ENCODE data around the gene NLRP9.

The NLRP9 gene

DNA sequence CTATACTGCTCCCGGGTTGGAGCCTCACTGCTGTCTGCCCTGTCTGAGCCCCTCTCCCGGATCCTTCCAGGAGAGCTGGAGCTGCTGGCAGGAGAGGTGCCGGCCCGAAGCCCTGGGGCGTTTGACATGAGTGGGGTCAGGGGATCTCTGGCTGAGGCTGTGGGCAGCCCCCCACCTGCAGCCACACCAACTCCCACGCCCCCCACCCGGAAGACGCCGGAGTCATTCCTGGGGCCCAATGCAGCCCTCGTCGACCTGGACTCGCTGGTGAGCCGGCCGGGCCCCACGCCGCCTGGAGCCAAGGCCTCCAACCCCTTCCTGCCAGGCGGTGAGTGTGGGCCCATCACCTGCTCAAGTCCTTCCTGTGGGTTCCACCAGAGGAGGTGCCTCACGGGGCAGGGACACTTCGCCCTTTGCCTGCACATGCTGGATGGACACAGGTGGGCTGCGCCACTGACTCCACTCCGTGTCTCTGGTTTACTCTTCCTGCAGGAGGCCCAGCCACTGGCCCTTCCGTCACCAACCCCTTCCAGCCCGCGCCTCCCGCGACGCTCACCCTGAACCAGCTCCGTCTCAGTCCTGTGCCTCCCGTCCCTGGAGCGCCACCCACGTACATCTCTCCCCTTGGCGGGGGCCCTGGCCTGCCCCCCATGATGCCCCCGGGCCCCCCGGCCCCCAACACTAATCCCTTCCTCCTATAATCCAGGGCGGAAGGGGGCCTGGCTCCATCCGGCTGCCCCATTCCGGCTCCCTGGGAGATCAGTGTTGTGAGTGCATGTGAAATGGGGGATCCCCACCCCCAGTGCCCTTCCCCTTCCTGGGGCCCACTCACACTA, 43.3 kb downstream of the NLRP9 start:
- peaks cover 40% of the 10 kb centered on the region for H3K36me3 ChIP-seq (ENCODE audit: control insufficient read depth, insufficient read depth, low read length)
- no peaks in the 10 kb centered on the region for H3K9me3 ChIP-seq (ENCODE audit: control insufficient read depth, insufficient read depth, low read length)
- no peaks in the 10 kb centered on the region for H3K27me3 ChIP-seq (ENCODE audit: control insufficient read depth, insufficient read depth, low read length)
- no peak for DNase-seq (ENCODE audit: low read depth, low spot score)
- no peak overlapping the region for H3K27ac ChIP-seq (ENCODE audit: low read length)
- H3K4me3 ChIP-seq (ENCODE audit: low read length): no peak overlapping the region
- WGBS (ENCODE audit: insufficient coverage, insufficient read length): no CpG with 5 or more reads among the region's 37 CpGs
- H3K4me1 ChIP-seq (ENCODE audit: control insufficient read depth, insufficient read depth, low read length): no peaks in the 10 kb centered on the region

DNA sequence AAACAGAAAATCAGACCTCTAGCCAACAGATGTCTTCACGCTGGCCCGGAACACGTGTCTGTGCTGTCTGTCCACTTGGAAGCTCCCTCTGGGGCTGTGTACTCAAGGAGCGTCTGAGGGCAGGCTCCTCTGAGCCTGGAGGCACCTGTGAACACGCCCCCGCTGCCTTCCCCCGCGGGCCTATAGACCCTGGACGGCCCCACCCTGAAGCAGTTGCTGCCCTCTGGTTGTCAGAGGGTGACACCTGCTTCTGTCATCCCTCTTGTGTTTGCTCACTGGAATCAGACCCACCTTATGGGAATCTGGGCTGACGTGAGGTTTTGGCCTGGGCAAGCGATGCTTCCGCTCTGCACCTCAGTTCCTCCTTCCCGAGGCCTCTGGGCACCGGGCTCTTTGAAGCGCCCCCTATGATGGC, 44.0 kb downstream of the NLRP9 start:
- H3K27ac ChIP-seq (ENCODE audit: low read length): no peak overlapping the region
- no peak for DNase-seq (ENCODE audit: low read depth, low spot score)
- WGBS (ENCODE audit: insufficient coverage, insufficient read length): no CpG with 5 or more reads among the region's 15 CpGs
- H3K36me3 ChIP-seq (ENCODE audit: control insufficient read depth, insufficient read depth, low read length): peaks cover 46% of the 10 kb centered on the region
- H3K4me1 ChIP-seq (ENCODE audit: control insufficient read depth, insufficient read depth, low read length): no peaks in the 10 kb centered on the region
- H3K9me3 ChIP-seq (ENCODE audit: control insufficient read depth, insufficient read depth, low read length): no peaks in the 10 kb centered on the region
- no peak overlapping the region for H3K4me3 ChIP-seq (ENCODE audit: low read length)
- H3K27me3 ChIP-seq (ENCODE audit: control insufficient read depth, insufficient read depth, low read length): no peaks in the 10 kb centered on the region

- Histone ChIP-seq H3K27ac (ENCODE audit: low read length) (no peak overlapping the region), H3K9me3 (ENCODE audit: control insufficient read depth, insufficient read depth, low read length) (no peaks in the 10 kb centered on the region), H3K27me3 (ENCODE audit: control insufficient read depth, insufficient read depth, low read length) (no peaks in the 10 kb centered on the region), H3K4me3 (ENCODE audit: low read length) (no peak overlapping the region), H3K36me3 (ENCODE audit: control insufficient read depth, insufficient read depth, low read length) (peaks cover 52% of the 10 kb centered on the region), H3K4me1 (ENCODE audit: control insufficient read depth, insufficient read depth, low read length) (no peaks in the 10 kb centered on the region)
- no CpG with 5 or more reads among the region's 20 CpGs for WGBS (ENCODE audit: insufficient coverage, insufficient read length)
- no peak for DNase-seq (ENCODE audit: low read depth, low spot score)
These were observed 44.7 kb downstream of the NLRP9 start for GRCh38 chr19:55693336-55693974.

GRCh38 chr19:55692681-55693081, 45.5 kb downstream of the NLRP9 start:
- H3K4me3 ChIP-seq (ENCODE audit: low read length): no peak overlapping the region
- no peak overlapping the region for H3K27ac ChIP-seq (ENCODE audit: low read length)
- peaks cover 55% of the 10 kb centered on the region for H3K36me3 ChIP-seq (ENCODE audit: control insufficient read depth, insufficient read depth, low read length)
- no peaks in the 10 kb centered on the region for H3K4me1 ChIP-seq (ENCODE audit: control insufficient read depth, insufficient read depth, low read length)
- H3K9me3 ChIP-seq (ENCODE audit: control insufficient read depth, insufficient read depth, low read length): no peaks in the 10 kb centered on the region
- H3K27me3 ChIP-seq (ENCODE audit: control insufficient read depth, insufficient read depth, low read length): no peaks in the 10 kb centered on the region
- DNase-seq (ENCODE audit: low read depth, low spot score): no peak
- WGBS (ENCODE audit: insufficient coverage, insufficient read length): no CpG with 5 or more reads among the region's 19 CpGs

DNA sequence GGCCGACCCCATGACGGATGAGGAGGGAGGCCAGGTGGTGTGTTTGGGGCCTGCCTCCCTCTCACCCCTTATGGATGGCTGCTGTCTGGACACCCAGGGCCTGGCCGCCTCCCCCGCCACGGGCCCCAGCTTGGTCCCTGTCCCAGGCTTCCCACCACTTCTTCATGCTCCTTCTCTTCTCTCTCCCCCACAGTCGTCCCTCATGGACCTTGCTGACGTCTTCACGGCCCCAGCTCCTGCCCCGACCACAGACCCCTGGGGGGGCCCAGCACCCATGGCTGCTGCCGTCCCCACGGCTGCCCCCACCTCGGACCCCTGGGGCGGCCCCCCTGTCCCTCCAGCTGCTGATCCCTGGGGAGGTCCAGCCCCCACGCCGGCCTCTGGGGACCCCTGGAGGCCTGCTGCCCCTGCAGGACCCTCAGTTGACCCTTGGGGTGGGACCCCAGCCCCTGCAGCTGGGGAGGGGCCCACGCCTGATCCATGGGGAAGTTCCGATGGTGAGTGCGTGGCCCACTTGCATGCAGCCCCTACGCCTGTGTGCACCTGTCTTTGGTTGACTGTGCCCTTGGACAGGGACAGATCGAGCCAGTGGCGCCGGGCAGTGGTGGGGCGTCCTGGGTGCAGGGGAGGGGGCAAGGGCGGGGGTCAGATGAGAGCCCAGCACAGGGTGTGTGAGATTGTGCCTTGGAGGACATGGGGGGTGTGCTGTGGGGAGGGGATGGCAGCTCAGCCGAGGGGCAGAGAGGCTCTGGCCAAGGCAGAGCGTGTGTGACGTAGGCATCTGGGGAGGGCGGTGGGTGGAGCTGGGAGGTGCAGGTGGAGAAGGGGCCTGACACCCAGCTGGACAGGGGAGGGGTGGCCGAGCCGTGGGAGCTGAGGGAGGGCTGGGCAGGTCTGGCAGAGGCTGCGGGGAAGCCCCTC, 46.4 kb downstream of the NLRP9 start:
- Histone ChIP-seq H3K9me3 (ENCODE audit: control insufficient read depth, insufficient read depth, low read length) (no peaks in the 10 kb centered on the region), H3K36me3 (ENCODE audit: control insufficient read depth, insufficient read depth, low read length) (peaks cover 55% of the 10 kb centered on the region), H3K27ac (ENCODE audit: low read length) (no peak overlapping the region), H3K27me3 (ENCODE audit: control insufficient read depth, insufficient read depth, low read length) (no peaks in the 10 kb centered on the region), H3K4me1 (ENCODE audit: control insufficient read depth, insufficient read depth, low read length) (no peaks in the 10 kb centered on the region), H3K4me3 (ENCODE audit: low read length) (no peak overlapping the region)
- DNase-seq (ENCODE audit: low read depth, low spot score): no peak
- WGBS (ENCODE audit: insufficient coverage, insufficient read length): no CpG with 5 or more reads among the region's 31 CpGs

- H3K27me3 ChIP-seq (ENCODE audit: control insufficient read depth, insufficient read depth, low read length): no peaks in the 10 kb centered on the region
- no CpG with 5 or more reads among the region's 31 CpGs for WGBS (ENCODE audit: insufficient coverage, insufficient read length)
- no peaks in the 10 kb centered on the region for H3K4me1 ChIP-seq (ENCODE audit: control insufficient read depth, insufficient read depth, low read length)
- H3K27ac ChIP-seq (ENCODE audit: low read length): no peak overlapping the region
- no peak for DNase-seq (ENCODE audit: low read depth, low spot score)
- H3K36me3 ChIP-seq (ENCODE audit: control insufficient read depth, insufficient read depth, low read length): peaks cover 51% of the 10 kb centered on the region
- no peak overlapping the region for H3K4me3 ChIP-seq (ENCODE audit: low read length)
- H3K9me3 ChIP-seq (ENCODE audit: control insufficient read depth, insufficient read depth, low read length): no peaks in the 10 kb centered on the region
These were observed 47.2 kb downstream of the NLRP9 start for GRCh38 chr19:55690769-55691545.

GRCh38 chr19:55690109-55690768, 48.0 kb downstream of the NLRP9 start:
- H3K27ac ChIP-seq (ENCODE audit: low read length): no peak overlapping the region
- no peaks in the 10 kb centered on the region for H3K4me1 ChIP-seq (ENCODE audit: control insufficient read depth, insufficient read depth, low read length)
- H3K9me3 ChIP-seq (ENCODE audit: control insufficient read depth, insufficient read depth, low read length): no peaks in the 10 kb centered on the region
- no CpG with 5 or more reads among the region's 25 CpGs for WGBS (ENCODE audit: insufficient coverage, insufficient read length)
- H3K36me3 ChIP-seq (ENCODE audit: control insufficient read depth, insufficient read depth, low read length): peaks cover 47% of the 10 kb centered on the region
- H3K27me3 ChIP-seq (ENCODE audit: control insufficient read depth, insufficient read depth, low read length): no peaks in the 10 kb centered on the region
- H3K4me3 ChIP-seq (ENCODE audit: low read length): no peak overlapping the region
- DNase-seq (ENCODE audit: low read depth, low spot score): no peak

- H3K9me3 ChIP-seq (ENCODE audit: control insufficient read depth, insufficient read depth, low read length): no peaks in the 10 kb centered on the region
- peaks cover 46% of the 10 kb centered on the region for H3K36me3 ChIP-seq (ENCODE audit: control insufficient read depth, insufficient read depth, low read length)
- H3K4me1 ChIP-seq (ENCODE audit: control insufficient read depth, insufficient read depth, low read length): no peaks in the 10 kb centered on the region
- WGBS (ENCODE audit: insufficient coverage, insufficient read length): no CpG with 5 or more reads among the region's 35 CpGs
- DNase-seq (ENCODE audit: low read depth, low spot score): no peak
- H3K27me3 ChIP-seq (ENCODE audit: control insufficient read depth, insufficient read depth, low read length): no peaks in the 10 kb centered on the region
- no peak overlapping the region for H3K4me3 ChIP-seq (ENCODE audit: low read length)
- H3K27ac ChIP-seq (ENCODE audit: low read length): no peak overlapping the region
These were observed 48.6 kb downstream of the NLRP9 start for GRCh38 chr19:55689411-55690108.

- peaks cover 42% of the 10 kb centered on the region for H3K36me3 ChIP-seq (ENCODE audit: control insufficient read depth, insufficient read depth, low read length)
- H3K9me3 ChIP-seq (ENCODE audit: control insufficient read depth, insufficient read depth, low read length): no peaks in the 10 kb centered on the region
- H3K4me3 ChIP-seq (ENCODE audit: low read length): no peak overlapping the region
- no CpG with 5 or more reads among the region's 27 CpGs for WGBS (ENCODE audit: insufficient coverage, insufficient read length)
- DNase-seq (ENCODE audit: low read depth, low spot score): no peak
- H3K27ac ChIP-seq (ENCODE audit: low read length): no peak overlapping the region
- H3K4me1 ChIP-seq (ENCODE audit: control insufficient read depth, insufficient read depth, low read length): no peaks in the 10 kb centered on the region
- no peaks in the 10 kb centered on the region for H3K27me3 ChIP-seq (ENCODE audit: control insufficient read depth, insufficient read depth, low read length)
These were observed 49.6 kb downstream of the NLRP9 start for GRCh38 chr19:55688422-55689218.

Measured in iPS DF 6.9 (cell line).